ENCODE results near the gene DCP1A. TPM values are rescaled to one million over a fixed set of nuclear protein-coding genes. Genes with fewer than 3 reads are reported as not detected.
"Not testable (repeated sequence)": the region's sequence is repeated elsewhere in the genome, so short reads cannot be mapped to it uniquely, and the experiment has no call there.

DCP1A gene
- 1 to 10 TPM; 4.3 to 4.6 TPM for polyA plus RNA-seq

GRCh38 chr3:53347261-53348064, at the start of gene DCP1A:
Gene DCP1A, minus strand, starts transcription at chr3:53347543. Its CDS starts 26 bp downstream, at chr3:53347517.
- H3K27ac ChIP-seq (ENCODE audit: low read depth in 2 of 2, low read length in 1 of 2), result peak within 1 kb of the TSS; percentile 96
- no peaks in the 10 kb centered on the region for H3K4me1 ChIP-seq (ENCODE audit: control insufficient read depth in 2 of 2, insufficient read depth in 2 of 2, low read length in 1 of 2)
- peak within 1 kb of the TSS; percentile 91 to 99 for H3K4me3 ChIP-seq (ENCODE audit: low read depth in 1 of 2, low read length in 2 of 2)
- no peaks in the 10 kb centered on the region for H3K27me3 ChIP-seq (ENCODE audit: control insufficient read depth in 1 of 2, insufficient read depth in 2 of 2, low read length in 2 of 2)
- H3K36me3 ChIP-seq (ENCODE audit: control insufficient read depth in 2 of 2, insufficient read depth in 2 of 2, low read length in 1 of 2), result no peaks in the 10 kb centered on the region
- H3K9me3 ChIP-seq (ENCODE audit: control insufficient read depth in 2 of 2, insufficient read depth in 1 of 2, low read depth in 1 of 2, low read length in 1 of 2), result no peaks in the 10 kb centered on the region
- WGBS, 2 donors, result 0 to 1% methylated on average over 61 of the region's 61 CpGs

DNA sequence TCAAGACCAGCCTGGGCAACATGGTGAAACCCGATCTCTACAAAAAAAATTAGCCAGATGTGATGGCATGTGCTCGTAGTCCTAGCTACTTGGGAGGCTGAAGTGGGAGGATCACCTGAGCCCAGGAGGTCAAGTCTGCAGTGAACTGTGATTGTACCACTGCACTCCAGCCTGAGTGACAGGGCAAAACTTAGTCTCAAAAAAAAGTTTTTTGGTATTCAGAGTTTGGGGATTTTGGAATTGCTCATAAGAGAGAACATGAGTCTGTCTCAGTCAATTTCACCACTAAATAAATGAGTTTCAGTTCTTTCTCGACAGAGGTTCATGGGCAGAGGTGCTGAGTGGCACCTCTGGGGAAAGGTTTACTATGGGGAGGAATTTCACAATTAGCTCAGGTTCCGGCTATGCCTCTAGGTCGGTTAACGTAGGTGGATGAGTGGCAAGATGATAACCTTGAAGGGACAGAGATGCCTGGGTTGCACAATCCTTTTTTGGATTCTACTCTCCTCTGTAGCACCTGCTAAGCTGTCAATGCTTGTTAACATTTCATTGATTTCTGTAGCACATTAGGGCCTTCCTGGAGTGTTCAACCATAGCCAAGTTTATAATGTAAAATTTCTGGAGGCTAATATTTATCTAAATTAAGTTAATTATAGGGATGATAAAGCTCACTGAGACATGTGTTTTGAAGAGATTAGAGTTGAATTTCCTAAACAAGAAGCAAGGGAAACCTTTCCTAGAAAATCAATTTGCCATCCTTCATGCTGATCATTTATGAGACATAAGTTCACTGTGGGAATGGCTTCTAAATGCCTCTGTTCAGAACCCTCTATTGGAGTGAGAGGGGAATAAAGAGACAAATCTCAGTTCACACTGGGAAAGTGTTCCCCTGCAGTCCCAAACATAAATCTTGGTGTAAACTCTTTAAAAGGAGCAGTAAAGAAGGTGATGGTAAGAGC, 37.4 kb upstream of the DCP1A start:
- Histone ChIP-seq H3K4me1 (ENCODE audit: control insufficient read depth in 2 of 2, insufficient read depth in 2 of 2, low read length in 1 of 2) (no peaks in the 10 kb centered on the region), H3K4me3 (ENCODE audit: low read depth in 1 of 2, low read length in 2 of 2) (no peak overlapping the region), H3K9me3 (ENCODE audit: control insufficient read depth in 2 of 2, insufficient read depth in 1 of 2, low read depth in 1 of 2, low read length in 1 of 2) (no peaks in the 10 kb centered on the region), H3K27ac (ENCODE audit: low read depth in 2 of 2, low read length in 1 of 2) (no peak overlapping the region), H3K27me3 (ENCODE audit: control insufficient read depth in 1 of 2, insufficient read depth in 2 of 2, low read length in 2 of 2) (no peaks in the 10 kb centered on the region), H3K36me3 (ENCODE audit: control insufficient read depth in 2 of 2, insufficient read depth in 2 of 2, low read length in 1 of 2) (no peaks in the 10 kb centered on the region)
- WGBS, 2 donors, result 75 to 77% methylated on average over 6 of the region's 6 CpGs

DNA sequence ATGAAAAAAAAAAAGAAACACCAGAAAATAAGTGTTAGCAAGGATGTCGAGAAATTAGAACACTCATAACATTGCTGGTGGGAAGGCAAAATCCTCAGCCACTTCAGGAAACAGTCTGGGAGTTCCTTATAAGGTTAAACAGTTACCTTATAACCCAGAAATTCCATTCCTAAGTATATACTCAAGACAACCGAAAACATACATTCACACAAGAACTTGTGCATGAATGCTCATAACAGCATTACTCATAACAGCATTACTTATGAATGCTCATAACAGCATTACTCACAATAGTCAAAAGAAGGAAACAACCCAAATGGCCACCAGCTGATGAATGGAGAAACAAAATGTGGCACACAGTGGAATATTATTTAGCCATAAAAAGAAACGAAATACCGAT, 34.8 kb upstream of the DCP1A start:
- no peaks in the 10 kb centered on the region for H3K4me1 ChIP-seq (ENCODE audit: control insufficient read depth in 2 of 2, insufficient read depth in 2 of 2, low read length in 1 of 2)
- H3K27ac ChIP-seq (ENCODE audit: low read depth in 2 of 2, low read length in 1 of 2), result no peak overlapping the region
- no peak overlapping the region for H3K4me3 ChIP-seq (ENCODE audit: low read depth in 1 of 2, low read length in 2 of 2)
- no peaks in the 10 kb centered on the region for H3K36me3 ChIP-seq (ENCODE audit: control insufficient read depth in 2 of 2, insufficient read depth in 2 of 2, low read length in 1 of 2)
- no peaks in the 10 kb centered on the region for H3K9me3 ChIP-seq (ENCODE audit: control insufficient read depth in 2 of 2, insufficient read depth in 1 of 2, low read depth in 1 of 2, low read length in 1 of 2)
- 84 to 86% methylated on average over 4 of the region's 4 CpGs for WGBS, 2 donors
- H3K27me3 ChIP-seq (ENCODE audit: control insufficient read depth in 1 of 2, insufficient read depth in 2 of 2, low read length in 2 of 2), result no peaks in the 10 kb centered on the region

DNA sequence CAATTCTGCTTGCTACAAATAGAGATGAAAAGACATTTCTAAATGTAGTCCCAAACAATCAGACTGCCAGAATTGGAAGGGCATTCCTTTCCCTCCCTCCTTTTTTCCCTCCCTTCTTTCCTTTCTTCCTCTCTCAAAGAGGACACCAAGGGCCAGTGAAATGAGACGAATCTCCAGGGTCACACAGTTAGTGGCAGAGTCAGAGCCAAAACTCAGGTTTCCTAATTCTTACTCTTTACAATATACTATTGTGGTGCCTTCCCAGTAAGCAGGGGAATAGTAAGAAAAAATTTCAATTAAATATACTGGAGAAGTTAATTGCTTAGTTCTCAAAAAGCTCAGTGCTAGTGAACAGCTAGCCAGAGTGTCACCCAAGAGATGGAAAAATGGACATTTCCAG, 33.0 kb upstream of the DCP1A start:
- no peaks in the 10 kb centered on the region for H3K27me3 ChIP-seq (ENCODE audit: control insufficient read depth in 1 of 2, insufficient read depth in 2 of 2, low read length in 2 of 2)
- H3K4me1 ChIP-seq (ENCODE audit: control insufficient read depth in 2 of 2, insufficient read depth in 2 of 2, low read length in 1 of 2), result no peaks in the 10 kb centered on the region
- 41 to 59% methylated on average over 1 of the region's 1 CpG for WGBS, 2 donors
- no peaks in the 10 kb centered on the region for H3K9me3 ChIP-seq (ENCODE audit: control insufficient read depth in 2 of 2, insufficient read depth in 1 of 2, low read depth in 1 of 2, low read length in 1 of 2)
- no peak overlapping the region for H3K4me3 ChIP-seq (ENCODE audit: low read depth in 1 of 2, low read length in 2 of 2)
- H3K27ac ChIP-seq (ENCODE audit: low read depth in 2 of 2, low read length in 1 of 2), result no peak overlapping the region
- no peaks in the 10 kb centered on the region for H3K36me3 ChIP-seq (ENCODE audit: control insufficient read depth in 2 of 2, insufficient read depth in 2 of 2, low read length in 1 of 2)

- no peaks in the 10 kb centered on the region for H3K36me3 ChIP-seq (ENCODE audit: control insufficient read depth in 2 of 2, insufficient read depth in 2 of 2, low read length in 1 of 2)
- WGBS, 2 donors, result 44 to 73% methylated on average over 1 of the region's 1 CpG
- H3K27ac ChIP-seq (ENCODE audit: low read depth in 2 of 2, low read length in 1 of 2), result no peak overlapping the region
- H3K4me3 ChIP-seq (ENCODE audit: low read depth in 1 of 2, low read length in 2 of 2), result no peak overlapping the region
- no peaks in the 10 kb centered on the region for H3K4me1 ChIP-seq (ENCODE audit: control insufficient read depth in 2 of 2, insufficient read depth in 2 of 2, low read length in 1 of 2)
- H3K27me3 ChIP-seq (ENCODE audit: control insufficient read depth in 1 of 2, insufficient read depth in 2 of 2, low read length in 2 of 2), result no peaks in the 10 kb centered on the region
- no peaks in the 10 kb centered on the region for H3K9me3 ChIP-seq (ENCODE audit: control insufficient read depth in 2 of 2, insufficient read depth in 1 of 2, low read depth in 1 of 2, low read length in 1 of 2)
Observed at GRCh38 chr3:53379898-53380297, 32.6 kb upstream of the DCP1A start.

- Histone ChIP-seq H3K9me3 (ENCODE audit: control insufficient read depth in 2 of 2, insufficient read depth in 1 of 2, low read depth in 1 of 2, low read length in 1 of 2) (no peaks in the 10 kb centered on the region), H3K27ac (ENCODE audit: low read depth in 2 of 2, low read length in 1 of 2) (no peak overlapping the region), H3K36me3 (ENCODE audit: control insufficient read depth in 2 of 2, insufficient read depth in 2 of 2, low read length in 1 of 2) (no peaks in the 10 kb centered on the region), H3K4me1 (ENCODE audit: control insufficient read depth in 2 of 2, insufficient read depth in 2 of 2, low read length in 1 of 2) (no peaks in the 10 kb centered on the region), H3K4me3 (ENCODE audit: low read depth in 1 of 2, low read length in 2 of 2) (no peak overlapping the region), H3K27me3 (ENCODE audit: control insufficient read depth in 1 of 2, insufficient read depth in 2 of 2, low read length in 2 of 2) (no peaks in the 10 kb centered on the region)
- 66 to 73% methylated on average over 4 of the region's 4 CpGs for WGBS, 2 donors
Observed at GRCh38 chr3:53377794-53378193, 30.5 kb upstream of the DCP1A start.

DNA sequence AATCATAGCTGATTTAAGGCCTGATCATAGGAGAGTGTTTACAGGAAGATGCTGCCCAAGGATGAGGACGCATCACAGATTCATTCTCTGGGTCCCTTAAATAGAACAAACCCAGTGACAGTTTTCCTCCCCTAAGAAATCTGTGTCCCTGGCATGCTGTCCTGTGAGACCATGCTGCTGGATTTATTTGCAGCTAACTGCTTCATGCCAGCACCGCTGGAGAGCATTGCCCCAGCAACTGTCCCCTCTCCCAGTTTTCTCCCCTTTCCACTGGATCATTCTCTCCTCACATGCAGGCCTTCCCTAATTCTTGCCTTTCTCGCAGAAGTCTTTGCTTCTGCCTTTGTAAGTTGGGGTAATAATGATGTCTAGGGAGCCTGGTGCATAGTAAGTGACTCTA, 29.3 kb upstream of the DCP1A start:
- H3K27ac ChIP-seq (ENCODE audit: low read depth in 2 of 2, low read length in 1 of 2), result no peak overlapping the region
- H3K9me3 ChIP-seq (ENCODE audit: control insufficient read depth in 2 of 2, insufficient read depth in 1 of 2, low read depth in 1 of 2, low read length in 1 of 2), result no peaks in the 10 kb centered on the region
- 85 to 91% methylated on average over 3 of the region's 3 CpGs for WGBS, 2 donors
- no peaks in the 10 kb centered on the region for H3K4me1 ChIP-seq (ENCODE audit: control insufficient read depth in 2 of 2, insufficient read depth in 2 of 2, low read length in 1 of 2)
- no peaks in the 10 kb centered on the region for H3K36me3 ChIP-seq (ENCODE audit: control insufficient read depth in 2 of 2, insufficient read depth in 2 of 2, low read length in 1 of 2)
- no peaks in the 10 kb centered on the region for H3K27me3 ChIP-seq (ENCODE audit: control insufficient read depth in 1 of 2, insufficient read depth in 2 of 2, low read length in 2 of 2)
- no peak overlapping the region for H3K4me3 ChIP-seq (ENCODE audit: low read depth in 1 of 2, low read length in 2 of 2)

- WGBS, 2 donors, result 49 to 54% methylated on average over 8 of the region's 8 CpGs
- Histone ChIP-seq H3K4me3 (ENCODE audit: low read depth in 1 of 2, low read length in 2 of 2) (no peak overlapping the region), H3K36me3 (ENCODE audit: control insufficient read depth in 2 of 2, insufficient read depth in 2 of 2, low read length in 1 of 2) (no peaks in the 10 kb centered on the region), H3K4me1 (ENCODE audit: control insufficient read depth in 2 of 2, insufficient read depth in 2 of 2, low read length in 1 of 2) (no peaks in the 10 kb centered on the region), H3K9me3 (ENCODE audit: control insufficient read depth in 2 of 2, insufficient read depth in 1 of 2, low read depth in 1 of 2, low read length in 1 of 2) (no peaks in the 10 kb centered on the region), H3K27ac (ENCODE audit: low read depth in 2 of 2, low read length in 1 of 2) (no peak overlapping the region), H3K27me3 (ENCODE audit: control insufficient read depth in 1 of 2, insufficient read depth in 2 of 2, low read length in 2 of 2) (no peaks in the 10 kb centered on the region)
Observed at GRCh38 chr3:53375019-53375418, 27.7 kb upstream of the DCP1A start.

- H3K9me3 ChIP-seq (ENCODE audit: control insufficient read depth in 2 of 2, insufficient read depth in 1 of 2, low read depth in 1 of 2, low read length in 1 of 2); H3K27me3 ChIP-seq (ENCODE audit: control insufficient read depth in 1 of 2, insufficient read depth in 2 of 2, low read length in 2 of 2); H3K4me1 ChIP-seq (ENCODE audit: control insufficient read depth in 2 of 2, insufficient read depth in 2 of 2, low read length in 1 of 2); H3K4me3 ChIP-seq (ENCODE audit: low read depth in 1 of 2, low read length in 2 of 2); H3K36me3 ChIP-seq (ENCODE audit: control insufficient read depth in 2 of 2, insufficient read depth in 2 of 2, low read length in 1 of 2); H3K27ac ChIP-seq (ENCODE audit: low read depth in 2 of 2, low read length in 1 of 2): not testable (repeated sequence)
- whole genome bisulfite sequencing, 2 donors, result 48 to 59% methylated on average over 8 to 15 of the region's 17 CpGs
Observed at GRCh38 chr3:53370719-53371118, 23.4 kb upstream of the DCP1A start.

Data from esophagus (tissue), 2 donors.